Activated naive CD4-positive, alpha-beta T cell treated with anti-CD3 and anti-CD28 coated beads, Interleukin-2, amount 10 ng/mL, durations not matched to agents 7 days and 5 days (primary cell): ENCODE results near the gene FRRS1L.

Experiments used
- CTCF ChIA-PET: fragments of 350-600 bp; sonication (Branson Sonifier 250); formaldehyde crosslinking; loops from one replicate; lab custom pipeline; 2021; ENCODE audit warnings: antibody characterized with exemption; lab: Charles Lee
- DNase-seq: peaks from one replicate; pipeline ENCODE4 v3.0.0-alpha.2; 2020
- H3K27ac Mint-ChIP-seq: one replicate; pipeline ENCODE4 v1.8.0; 2021; ENCODE audit warnings: mild to moderate bottlenecking, moderate library complexity, mixed read lengths
- H3K27me3 Mint-ChIP-seq: one replicate; pipeline ENCODE4 v1.8.0; 2021; ENCODE audit warnings: mild to moderate bottlenecking, mixed read lengths
- H3K36me3 Mint-ChIP-seq: one replicate; pipeline ENCODE4 v1.8.0; 2021; ENCODE audit warnings: mixed read lengths
- H3K4me1 Mint-ChIP-seq: one replicate; pipeline ENCODE4 v1.8.0; 2021; ENCODE audit warnings: mixed read lengths
- H3K4me3 Mint-ChIP-seq: one replicate; pipeline ENCODE4 v1.8.0; 2021; ENCODE audit warnings: mild to moderate bottlenecking, moderate library complexity, mixed read lengths
- H3K9me3 Mint-ChIP-seq: one replicate; pipeline ENCODE4 v1.8.0; 2021; ENCODE audit warnings: mixed read lengths

The FRRS1L gene

DNA sequence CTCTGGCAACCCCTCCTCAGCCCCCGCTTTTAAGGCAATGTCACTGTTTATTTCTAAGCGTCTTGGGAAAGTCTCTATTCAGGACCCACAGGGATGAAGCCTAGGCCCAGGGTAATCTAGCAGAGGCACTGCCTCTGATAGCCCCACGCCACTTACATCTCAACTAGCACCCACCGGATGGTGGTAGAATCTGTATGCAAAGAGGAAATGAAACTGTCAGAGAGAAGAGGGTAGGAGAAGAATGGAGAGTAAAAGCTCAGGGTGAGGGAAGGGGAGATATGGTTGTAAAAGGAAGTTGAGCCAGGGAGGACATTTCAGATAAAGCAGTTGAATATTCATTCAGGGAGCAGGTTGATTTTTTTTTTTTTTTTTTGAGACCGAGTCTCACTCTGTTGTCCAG, 3.0 kb downstream of the FRRS1L start:
- Mint-ChIP-seq H3K4me3 (no peak overlapping the region), H3K4me1 (peaks cover 7% of the 10 kb centered on the region), H3K36me3 (no peaks in the 10 kb centered on the region), H3K9me3 (no peaks in the 10 kb centered on the region), H3K27me3 (peaks cover 73% of the 10 kb centered on the region), H3K27ac (no peak overlapping the region)
- DNase-seq: no peak
- CTCF ChIA-PET: interaction anchor here (0.6 kb wide), 1 partner anchor 20 kb away, joined by 3 read pairs; no protein-coding TSS in a partner anchor

DNA sequence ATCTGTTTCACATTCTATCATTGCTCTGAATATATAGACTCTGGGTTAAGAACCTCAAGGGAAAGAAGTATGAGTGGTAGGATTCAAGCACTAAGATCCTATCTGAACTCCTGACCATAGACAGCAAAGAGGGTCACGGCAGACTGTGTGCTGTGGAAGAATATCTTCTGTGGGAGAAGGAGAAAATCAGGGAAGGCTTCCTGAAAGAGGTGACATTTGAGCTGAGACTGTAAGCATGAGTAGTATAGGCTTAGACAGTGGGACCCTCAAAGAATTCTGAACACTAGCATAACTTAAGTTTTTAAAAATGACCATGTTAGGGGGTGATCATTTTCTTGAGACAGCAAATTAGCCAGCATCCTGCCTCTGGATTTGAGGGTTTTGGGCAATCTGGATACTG, 3.9 kb downstream of the FRRS1L start:
- no peak overlapping the region for H3K27ac Mint-ChIP-seq
- peaks cover 70% of the 10 kb centered on the region for H3K27me3 Mint-ChIP-seq
- H3K36me3 Mint-ChIP-seq: no peaks in the 10 kb centered on the region
- peaks cover 7% of the 10 kb centered on the region for H3K4me1 Mint-ChIP-seq
- CTCF ChIA-PET: no interaction called here
- no peak overlapping the region for H3K4me3 Mint-ChIP-seq
- no peaks in the 10 kb centered on the region for H3K9me3 Mint-ChIP-seq
- no peak for DNase-seq

DNA sequence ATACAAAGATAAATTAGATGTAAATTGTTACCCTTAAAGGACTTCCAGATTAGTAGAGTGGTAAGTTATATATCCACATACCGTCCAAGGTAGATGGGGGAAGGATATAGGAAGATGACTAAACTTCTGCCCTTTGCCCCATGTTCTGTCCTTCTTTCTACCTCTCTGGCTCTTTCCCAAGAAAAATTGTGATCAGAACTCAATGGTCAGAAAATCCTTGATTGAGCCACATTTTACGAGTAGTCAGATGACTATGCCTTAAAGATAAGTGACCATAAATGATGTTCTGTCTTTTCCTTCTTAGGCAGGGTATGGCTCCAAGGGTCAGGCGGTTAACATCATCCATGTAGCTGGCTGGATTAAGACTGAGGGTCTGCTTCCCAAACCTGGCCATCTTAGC, 4.4 kb downstream of the FRRS1L start:
- H3K27ac Mint-ChIP-seq: no peak overlapping the region
- H3K27me3 Mint-ChIP-seq: peaks cover 67% of the 10 kb centered on the region
- H3K9me3 Mint-ChIP-seq: no peaks in the 10 kb centered on the region
- H3K36me3 Mint-ChIP-seq: no peaks in the 10 kb centered on the region
- no peak for DNase-seq
- H3K4me3 Mint-ChIP-seq: no peak overlapping the region
- peaks cover 7% of the 10 kb centered on the region for H3K4me1 Mint-ChIP-seq
- CTCF ChIA-PET: no interaction called here

DNA sequence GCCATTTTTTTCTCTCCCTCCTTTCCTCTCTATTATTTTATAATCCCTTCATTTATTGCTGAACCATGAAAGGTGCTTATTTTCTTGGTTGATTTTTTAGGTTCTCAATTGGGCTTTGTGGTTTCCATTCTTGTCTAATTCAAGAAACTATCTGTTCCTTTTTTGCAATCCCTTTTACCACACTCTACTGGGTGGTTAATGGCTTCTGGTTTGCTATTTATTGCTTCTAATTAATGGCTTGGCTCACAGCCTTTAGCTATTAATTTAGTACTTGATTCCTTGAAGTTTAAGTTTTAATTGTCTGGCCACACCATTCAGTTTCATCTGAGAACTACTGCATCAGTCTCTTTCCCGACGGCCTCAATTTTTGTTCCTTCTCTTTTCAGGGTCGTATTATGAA, 5.6 kb downstream of the FRRS1L start:
- Mint-ChIP-seq H3K9me3 (no peaks in the 10 kb centered on the region), H3K27me3 (peaks cover 57% of the 10 kb centered on the region), H3K36me3 (no peaks in the 10 kb centered on the region), H3K4me3 (no peak overlapping the region), H3K27ac (no peak overlapping the region), H3K4me1 (peaks cover 3% of the 10 kb centered on the region)
- no peak for DNase-seq
- CTCF ChIA-PET: no interaction called here

DNA sequence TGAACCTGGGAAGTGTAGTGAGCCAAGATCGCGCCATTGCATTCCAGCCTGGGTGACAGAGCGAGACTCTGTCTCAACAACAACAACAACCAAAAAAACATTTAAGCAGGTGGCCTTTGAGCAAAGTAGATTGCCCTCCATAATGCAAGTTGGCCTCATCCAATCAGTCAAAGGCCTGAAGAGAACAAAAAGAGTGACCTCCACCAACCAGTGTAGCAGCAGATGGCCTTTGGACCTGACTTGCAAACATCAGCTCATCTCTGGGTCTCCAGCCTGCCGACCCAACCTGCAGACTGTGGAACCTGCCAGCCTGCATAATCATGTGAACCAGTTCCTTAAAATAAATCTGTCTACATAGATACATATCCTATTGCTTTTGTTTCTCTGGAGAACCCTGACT, 7.5 kb downstream of the FRRS1L start:
- H3K36me3 Mint-ChIP-seq: no peaks in the 10 kb centered on the region
- H3K27me3 Mint-ChIP-seq: peaks cover 43% of the 10 kb centered on the region
- no peak overlapping the region for H3K27ac Mint-ChIP-seq
- H3K9me3 Mint-ChIP-seq: no peaks in the 10 kb centered on the region
- peaks cover 3% of the 10 kb centered on the region for H3K4me1 Mint-ChIP-seq
- H3K4me3 Mint-ChIP-seq: no peak overlapping the region
- CTCF ChIA-PET: no interaction called here
- no peak for DNase-seq

DNA sequence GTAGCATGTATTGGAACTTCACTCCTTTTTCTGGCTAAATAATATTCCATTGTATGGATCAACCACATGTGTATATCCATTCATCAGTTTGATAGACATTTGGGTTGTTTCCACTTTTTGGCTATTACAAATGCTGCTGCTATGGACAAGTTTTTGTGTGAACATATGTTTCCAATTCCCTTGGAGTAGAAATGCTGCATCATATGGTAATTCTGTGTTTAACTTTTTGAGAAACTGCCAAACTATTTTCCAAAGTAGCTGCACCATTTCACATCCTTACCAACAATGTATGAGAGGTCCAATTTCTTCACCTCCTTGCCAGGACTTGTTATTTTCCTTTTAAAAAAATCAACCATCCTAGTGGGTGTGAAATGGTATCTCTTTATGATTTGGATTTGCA, 8.4 kb downstream of the FRRS1L start:
- H3K27me3 Mint-ChIP-seq: peaks cover 38% of the 10 kb centered on the region
- no peak for DNase-seq
- no peak overlapping the region for H3K27ac Mint-ChIP-seq
- CTCF ChIA-PET: interaction anchor here (0.6 kb wide), 1 partner anchor 71 kb away, joined by 3 read pairs; no protein-coding TSS in a partner anchor
- no peaks in the 10 kb centered on the region for H3K36me3 Mint-ChIP-seq
- H3K4me1 Mint-ChIP-seq: no peaks in the 10 kb centered on the region
- no peak overlapping the region for H3K4me3 Mint-ChIP-seq
- peaks cover 4% of the 10 kb centered on the region for H3K9me3 Mint-ChIP-seq

DNA sequence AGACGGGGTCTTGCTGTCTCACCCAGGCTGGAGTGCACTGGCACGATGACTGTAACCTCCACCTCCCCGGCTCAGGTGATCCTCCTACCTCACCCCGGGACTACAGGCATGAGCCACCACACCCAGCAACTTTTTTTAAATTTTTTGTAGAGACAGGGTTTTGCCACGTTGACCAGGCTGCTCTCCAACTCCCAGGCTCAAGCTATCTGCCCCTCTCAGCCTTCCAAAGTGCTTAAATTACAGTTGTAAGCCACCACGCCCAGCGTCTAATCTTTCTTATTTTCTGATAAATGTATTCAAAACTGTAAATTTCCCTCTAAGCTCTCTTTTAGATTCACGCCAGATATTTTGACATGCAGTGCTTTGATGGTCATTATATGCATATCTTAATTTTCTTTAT, 10.3 kb downstream of the FRRS1L start:
- CTCF ChIA-PET: interaction anchor here (1.6 kb wide), 1 partner anchor 11 kb away, joined by 5 read pairs; no protein-coding TSS in a partner anchor
- no peak for DNase-seq
- H3K27me3 Mint-ChIP-seq: peaks cover 24% of the 10 kb centered on the region
- H3K36me3 Mint-ChIP-seq: no peaks in the 10 kb centered on the region
- H3K9me3 Mint-ChIP-seq: peaks cover 14% of the 10 kb centered on the region
- H3K27ac Mint-ChIP-seq: no peak overlapping the region
- H3K4me3 Mint-ChIP-seq: no peak overlapping the region
- H3K4me1 Mint-ChIP-seq: no peaks in the 10 kb centered on the region

DNA sequence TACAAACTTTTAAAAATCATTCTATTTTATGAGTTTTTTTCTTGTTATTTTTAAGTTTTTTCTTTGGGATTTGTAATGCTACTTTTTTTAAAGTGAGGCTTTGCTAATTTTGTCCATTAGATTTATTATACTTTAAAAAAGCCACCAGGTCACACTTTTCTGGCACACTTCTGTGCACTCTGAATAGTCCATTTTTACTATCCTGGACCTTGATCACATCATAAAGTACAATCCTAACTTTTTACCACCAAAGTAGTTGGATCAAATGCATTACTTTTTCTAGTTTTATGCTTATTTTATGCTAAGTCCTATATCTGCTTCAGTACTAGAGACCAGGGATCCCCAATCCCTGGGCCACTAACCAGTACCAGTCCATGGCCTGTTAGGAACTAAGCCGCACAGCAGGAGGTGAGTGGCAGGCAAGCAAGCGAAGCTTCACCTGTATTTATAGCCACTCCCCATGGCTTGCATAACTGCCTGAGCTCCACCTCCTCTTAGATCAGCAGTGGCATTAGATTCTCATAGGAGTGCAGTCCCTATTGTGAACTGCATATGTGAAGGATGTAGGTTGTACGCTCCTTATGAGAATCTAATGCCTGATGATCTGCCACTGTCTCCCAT, 16.0 kb downstream of the FRRS1L start:
- CTCF ChIA-PET: no interaction called here
- H3K9me3 Mint-ChIP-seq: peaks cover 14% of the 10 kb centered on the region
- H3K27ac Mint-ChIP-seq: no peak overlapping the region
- no peaks in the 10 kb centered on the region for H3K36me3 Mint-ChIP-seq
- H3K4me1 Mint-ChIP-seq: no peaks in the 10 kb centered on the region
- no peak overlapping the region for H3K4me3 Mint-ChIP-seq
- DNase-seq: no peak
- peaks cover 19% of the 10 kb centered on the region for H3K27me3 Mint-ChIP-seq

DNA sequence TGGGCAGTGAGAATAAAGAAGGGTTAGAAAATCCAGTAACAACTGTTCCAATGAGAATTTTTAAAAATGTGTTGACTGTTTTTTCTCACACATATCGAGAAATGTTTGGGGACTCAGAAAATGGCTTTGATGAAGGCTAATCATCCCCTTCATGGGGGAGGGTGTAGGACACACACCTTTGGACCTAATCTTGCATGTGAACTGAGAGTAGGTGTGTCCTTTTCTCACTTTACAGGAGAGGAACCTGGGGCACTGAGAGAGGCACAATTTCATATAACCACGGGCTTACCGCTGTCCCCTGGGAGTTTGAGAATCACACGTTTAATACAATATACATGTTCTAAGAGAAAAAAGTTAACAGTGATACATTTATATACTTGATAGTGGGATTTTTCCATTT, 17.3 kb downstream of the FRRS1L start:
- H3K9me3 Mint-ChIP-seq: peaks cover 14% of the 10 kb centered on the region
- DNase-seq: no peak
- H3K27me3 Mint-ChIP-seq: peaks cover 23% of the 10 kb centered on the region
- H3K4me1 Mint-ChIP-seq: no peaks in the 10 kb centered on the region
- H3K4me3 Mint-ChIP-seq: no peak overlapping the region
- CTCF ChIA-PET: no interaction called here
- no peak overlapping the region for H3K27ac Mint-ChIP-seq
- no peaks in the 10 kb centered on the region for H3K36me3 Mint-ChIP-seq

DNA sequence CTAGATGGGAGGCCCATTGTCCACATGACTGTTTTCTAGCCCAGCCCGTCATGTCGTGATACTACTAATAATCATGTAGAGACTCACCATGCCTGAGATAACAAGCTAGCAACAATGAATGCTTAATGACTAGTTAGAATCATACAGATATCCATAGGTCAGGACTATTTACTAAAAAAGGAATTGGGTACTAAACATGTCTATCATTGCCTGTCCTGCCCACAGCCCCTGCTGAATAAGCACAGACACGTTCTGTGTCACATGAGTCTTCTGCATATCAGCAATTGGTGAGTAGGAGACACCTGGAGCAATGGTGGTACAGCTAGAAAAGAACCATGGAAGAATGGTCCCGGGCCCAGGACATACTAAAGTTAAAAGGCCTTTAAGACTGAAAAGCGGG, 18.0 kb downstream of the FRRS1L start:
- no peak overlapping the region for H3K4me3 Mint-ChIP-seq

DNA sequence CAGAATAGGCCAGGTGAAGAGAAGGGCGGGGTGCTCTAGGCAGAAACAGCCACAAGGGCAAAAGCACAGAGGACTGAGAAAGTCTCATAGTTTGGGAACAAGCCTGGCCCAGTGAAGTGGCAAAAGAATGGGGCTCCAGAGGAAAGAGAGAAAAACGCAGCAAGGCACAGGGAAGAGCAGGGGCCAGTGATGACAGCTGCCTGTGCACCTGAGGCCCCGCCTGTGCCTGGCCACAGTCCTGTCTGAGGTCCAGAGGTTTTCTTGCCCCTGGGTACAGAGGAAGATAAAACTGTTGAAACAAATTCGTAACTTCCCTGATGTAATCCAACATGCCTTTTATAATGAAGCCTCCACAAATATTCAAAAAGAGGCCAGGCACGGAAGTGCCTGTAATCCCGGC, 22.0 kb downstream of the FRRS1L start:
- H3K9me3 Mint-ChIP-seq: no peaks in the 10 kb centered on the region

More for the DNA sequence above, 18.0 kb downstream of the FRRS1L start:
- Mint-ChIP-seq H3K4me1 (peaks cover 2% of the 10 kb centered on the region), H3K9me3 (peaks cover 12% of the 10 kb centered on the region), H3K36me3 (no peaks in the 10 kb centered on the region), H3K27me3 (peaks cover 26% of the 10 kb centered on the region), H3K27ac (no peak overlapping the region)
- CTCF ChIA-PET: no interaction called here
- no peak for DNase-seq

DNA sequence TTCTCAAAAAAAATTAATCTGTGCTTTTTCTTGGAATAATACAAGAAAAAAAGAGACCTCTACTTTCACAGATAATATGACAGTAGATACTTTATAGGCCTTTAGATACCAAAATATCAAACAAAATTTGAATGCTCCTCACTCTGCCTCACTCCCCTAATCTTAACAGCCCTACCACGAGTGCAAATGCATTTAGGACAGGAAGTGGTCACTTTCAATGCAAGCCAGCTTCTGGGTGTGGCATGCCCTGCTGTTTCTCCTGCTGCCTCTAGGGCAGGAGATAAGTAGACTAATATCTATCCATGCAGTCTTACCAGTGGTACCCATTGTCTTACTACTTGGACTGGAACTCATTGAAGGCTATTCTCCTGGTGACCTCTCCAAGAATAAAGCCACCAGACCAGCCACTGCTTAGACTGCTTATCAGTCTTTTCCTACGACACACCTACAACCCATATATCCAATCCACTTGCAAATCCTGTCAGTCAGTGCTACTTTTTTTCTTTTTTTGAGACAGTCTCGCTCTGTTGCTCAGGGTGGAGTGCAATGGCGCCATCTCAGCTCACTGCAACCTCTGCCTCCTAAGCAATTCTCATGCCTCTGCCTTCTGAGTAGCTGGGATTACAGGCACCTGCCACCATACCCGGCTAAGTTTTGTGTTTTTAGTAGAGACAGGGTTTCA, 23.0 kb downstream of the FRRS1L start:
- Mint-ChIP-seq H3K4me3 (no peak overlapping the region), H3K27me3 (peaks cover 18% of the 10 kb centered on the region), H3K27ac (no peak overlapping the region), H3K9me3 (no peaks in the 10 kb centered on the region), H3K4me1 (peaks cover 6% of the 10 kb centered on the region), H3K36me3 (no peaks in the 10 kb centered on the region)
- peak; percentile 36 for DNase-seq
- CTCF ChIA-PET: interaction anchor here (0.7 to 1.7 kb wide), 2 partner anchors 24 to 39 kb away, joined by 4 read pairs; partner anchors contain the start of gene TMEM245

More for the DNA sequence above, 22.0 kb downstream of the FRRS1L start:
- peaks cover 6% of the 10 kb centered on the region for H3K4me1 Mint-ChIP-seq
- CTCF ChIA-PET: interaction anchor here (0.6 to 1.7 kb wide), 5 partner anchors 12 to 169 kb away, joined by 3 to 5 read pairs (median 4); no protein-coding TSS in a partner anchor
- no peak overlapping the region for H3K27ac Mint-ChIP-seq
- DNase-seq: no peak
- no peaks in the 10 kb centered on the region for H3K36me3 Mint-ChIP-seq
- peaks cover 25% of the 10 kb centered on the region for H3K27me3 Mint-ChIP-seq
- no peak overlapping the region for H3K4me3 Mint-ChIP-seq

DNA sequence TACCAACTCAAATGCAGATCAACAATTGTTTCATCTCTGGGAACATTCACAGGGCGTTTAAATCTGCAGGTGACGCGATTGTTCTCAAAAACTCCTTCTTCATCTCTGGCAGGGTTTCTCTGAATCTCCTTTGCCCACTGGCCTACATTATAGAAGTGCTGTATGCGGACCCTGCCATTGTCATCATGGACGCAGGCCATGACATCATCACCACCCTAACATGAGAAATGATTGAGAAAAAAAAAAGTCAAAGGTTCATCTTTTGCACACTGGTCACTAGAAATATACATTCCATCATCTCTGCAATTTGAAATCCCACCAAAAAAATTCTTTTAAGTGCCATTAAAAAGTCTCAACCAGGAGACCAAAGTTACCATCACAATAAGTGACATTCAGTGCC, 25.7 kb downstream of the FRRS1L start:
- DNase-seq: no peak
- H3K9me3 Mint-ChIP-seq: no peaks in the 10 kb centered on the region
- peaks cover 6% of the 10 kb centered on the region for H3K4me1 Mint-ChIP-seq
- no peak overlapping the region for H3K27ac Mint-ChIP-seq
- no peak overlapping the region for H3K4me3 Mint-ChIP-seq
- peaks cover 18% of the 10 kb centered on the region for H3K27me3 Mint-ChIP-seq
- H3K36me3 Mint-ChIP-seq: no peaks in the 10 kb centered on the region
- CTCF ChIA-PET: no interaction called here

DNA sequence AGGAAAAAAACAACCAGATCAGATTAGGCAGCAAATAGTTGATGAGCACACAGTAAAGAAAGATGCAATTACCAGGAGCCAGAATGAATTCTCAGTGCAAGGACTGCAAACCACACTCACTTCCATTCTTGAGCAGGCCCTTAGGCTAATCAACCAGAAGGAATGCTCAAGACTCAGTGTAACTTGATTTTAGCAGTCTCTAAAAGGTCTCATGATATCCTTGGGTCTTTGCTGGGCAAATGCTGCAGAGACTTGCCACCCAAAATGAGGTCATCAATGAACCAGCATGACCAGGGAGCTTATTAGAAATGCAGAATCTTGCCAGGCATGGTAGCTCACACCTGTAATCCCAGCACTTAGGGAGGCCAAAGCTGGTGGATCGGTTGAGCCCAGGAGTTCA, 27.2 kb downstream of the FRRS1L start:
- CTCF ChIA-PET: no interaction called here
- peaks cover 11% of the 10 kb centered on the region for H3K27me3 Mint-ChIP-seq

DNA sequence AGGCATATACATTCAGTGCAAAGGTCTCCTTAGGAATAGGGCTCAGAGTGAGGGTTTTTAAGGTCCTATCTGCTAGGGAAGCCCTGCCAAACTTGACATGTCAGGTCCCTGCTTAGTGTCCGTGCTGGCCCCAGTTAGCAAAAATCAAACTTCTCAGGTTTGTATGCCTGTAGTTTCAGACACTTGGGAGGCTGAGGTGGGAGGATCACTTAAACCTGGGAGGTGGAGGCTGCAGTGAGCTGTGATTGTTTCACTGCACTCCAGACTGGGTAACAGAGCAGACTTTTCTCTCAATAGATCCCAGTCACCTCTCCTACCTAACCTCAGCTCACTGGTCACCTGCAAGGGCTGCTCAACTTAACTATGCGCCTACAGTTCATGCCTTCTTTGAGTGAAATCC, 28.6 kb downstream of the FRRS1L start:
- no peak overlapping the region for H3K27ac Mint-ChIP-seq

More for the DNA sequence above, 27.2 kb downstream of the FRRS1L start:
- H3K4me1 Mint-ChIP-seq: peaks cover 6% of the 10 kb centered on the region
- DNase-seq: no peak
- H3K4me3 Mint-ChIP-seq: no peak overlapping the region
- H3K36me3 Mint-ChIP-seq: no peaks in the 10 kb centered on the region
- no peak overlapping the region for H3K27ac Mint-ChIP-seq
- H3K9me3 Mint-ChIP-seq: no peaks in the 10 kb centered on the region

More for the DNA sequence above, 28.6 kb downstream of the FRRS1L start:
- Mint-ChIP-seq H3K27me3 (peaks cover 3% of the 10 kb centered on the region), H3K36me3 (no peaks in the 10 kb centered on the region), H3K9me3 (no peaks in the 10 kb centered on the region), H3K4me1 (no peaks in the 10 kb centered on the region), H3K4me3 (no peak overlapping the region)
- CTCF ChIA-PET: no interaction called here
- no peak for DNase-seq
